Measurements from ENCODE around the gene PSME2. TPM values are rescaled to one million over a fixed set of nuclear protein-coding genes. Genes with fewer than 3 reads are reported as not detected.
A peak's percentile ranks its signal among the peaks of the same experiment; 100 is the strongest.

Gene PSME2
- total and polyA plus RNA-seq, 2 of the 13 experiments (the other 11 are each of a cell fraction or from before 2014, with no cell fraction given) = 332 to 716 TPM

GRCh38 chr14:24093901-24094840 is 52.2 kb downstream of the PSME2 start, which contains the start of gene PCK2 (continued):
- TF ChIP-seq BRF2 (CRISPR knock-in tag; IDR thresholded peaks at IDR 0.05) = peak; percentile 94
- peak; percentile 86; the same call in 1 of the 2 replicates for TF ChIP-seq MZF1 (CRISPR knock-in tag; IDR thresholded peaks at IDR 0.05; ENCODE audit: borderline replicate concordance)
- TF ChIP-seq SALL2 (CRISPR knock-in tag; IDR thresholded peaks at IDR 0.05) = peak; percentile 94; the same call in 1 of the 2 replicates
- no peak for TF ChIP-seq SNRNP70 (IDR thresholded peaks at IDR 0.05; ENCODE audit: low read depth, low read length)
- TF ChIP-seq SIN3A (IDR thresholded peaks at IDR 0.05; ENCODE audit: borderline replicate concordance, low read depth, low read length) = peak; percentile 94; the same call in 1 of the 2 replicates
- 0 out of 2 replicates have a peak, but pooled peaks have one; percentile 37 for TF ChIP-seq SP1 (IDR thresholded peaks at IDR 0.05)
- TF ChIP-seq SP1 (CRISPR knock-in tag; IDR thresholded peaks at IDR 0.05) = peak; percentile 94
- TF ChIP-seq, protein P1, sequence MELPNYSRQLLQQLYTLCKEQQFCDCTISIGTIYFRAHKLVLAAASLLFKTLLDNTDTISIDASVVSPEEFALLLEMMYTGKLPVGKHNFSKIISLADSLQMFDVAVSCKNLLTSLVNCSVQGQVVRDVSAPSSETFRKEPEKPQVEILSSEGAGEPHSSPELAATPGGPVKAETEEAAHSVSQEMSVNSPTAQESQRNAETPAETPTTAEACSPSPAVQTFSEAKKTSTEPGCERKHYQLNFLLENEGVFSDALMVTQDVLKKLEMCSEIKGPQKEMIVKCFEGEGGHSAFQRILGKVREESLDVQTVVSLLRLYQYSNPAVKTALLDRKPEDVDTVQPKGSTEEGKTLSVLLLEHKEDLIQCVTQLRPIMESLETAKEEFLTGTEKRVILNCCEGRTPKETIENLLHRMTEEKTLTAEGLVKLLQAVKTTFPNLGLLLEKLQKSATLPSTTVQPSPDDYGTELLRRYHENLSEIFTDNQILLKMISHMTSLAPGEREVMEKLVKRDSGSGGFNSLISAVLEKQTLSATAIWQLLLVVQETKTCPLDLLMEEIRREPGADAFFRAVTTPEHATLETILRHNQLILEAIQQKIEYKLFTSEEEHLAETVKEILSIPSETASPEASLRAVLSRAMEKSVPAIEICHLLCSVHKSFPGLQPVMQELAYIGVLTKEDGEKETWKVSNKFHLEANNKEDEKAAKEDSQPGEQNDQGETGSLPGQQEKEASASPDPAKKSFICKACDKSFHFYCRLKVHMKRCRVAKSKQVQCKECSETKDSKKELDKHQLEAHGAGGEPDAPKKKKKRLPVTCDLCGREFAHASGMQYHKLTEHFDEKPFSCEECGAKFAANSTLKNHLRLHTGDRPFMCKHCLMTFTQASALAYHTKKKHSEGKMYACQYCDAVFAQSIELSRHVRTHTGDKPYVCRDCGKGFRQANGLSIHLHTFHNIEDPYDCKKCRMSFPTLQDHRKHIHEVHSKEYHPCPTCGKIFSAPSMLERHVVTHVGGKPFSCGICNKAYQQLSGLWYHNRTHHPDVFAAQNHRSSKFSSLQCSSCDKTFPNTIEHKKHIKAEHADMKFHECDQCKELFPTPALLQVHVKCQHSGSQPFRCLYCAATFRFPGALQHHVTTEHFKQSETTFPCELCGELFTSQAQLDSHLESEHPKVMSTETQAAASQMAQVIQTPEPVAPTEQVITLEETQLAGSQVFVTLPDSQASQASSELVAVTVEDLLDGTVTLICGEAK (IDR thresholded peaks at IDR 0.05) = no peak
- TF ChIP-seq, protein P1 (CRISPR knock-in tag; IDR thresholded peaks at IDR 0.05) = no peak
- TF ChIP-seq ADNP (CRISPR knock-in tag; IDR thresholded peaks at IDR 0.05) = peak; percentile 57
- TF ChIP-seq FOXC1 (CRISPR knock-in tag; IDR thresholded peaks at IDR 0.05; ENCODE audit: borderline replicate concordance) = no peak
- TF ChIP-seq MIER3 (CRISPR knock-in tag; IDR thresholded peaks at IDR 0.05; ENCODE audit: borderline replicate concordance) = peak; percentile 96; the same call in 1 of the 2 replicates
- TF ChIP-seq WIZ (CRISPR knock-in tag; IDR thresholded peaks at IDR 0.05) = peak; percentile 98
- peak; percentile 64; the same call in 1 of the 2 replicates for TF ChIP-seq FOXJ3 (CRISPR knock-in tag; IDR thresholded peaks at IDR 0.05; ENCODE audit: borderline replicate concordance)
- TF ChIP-seq, protein P2, sequence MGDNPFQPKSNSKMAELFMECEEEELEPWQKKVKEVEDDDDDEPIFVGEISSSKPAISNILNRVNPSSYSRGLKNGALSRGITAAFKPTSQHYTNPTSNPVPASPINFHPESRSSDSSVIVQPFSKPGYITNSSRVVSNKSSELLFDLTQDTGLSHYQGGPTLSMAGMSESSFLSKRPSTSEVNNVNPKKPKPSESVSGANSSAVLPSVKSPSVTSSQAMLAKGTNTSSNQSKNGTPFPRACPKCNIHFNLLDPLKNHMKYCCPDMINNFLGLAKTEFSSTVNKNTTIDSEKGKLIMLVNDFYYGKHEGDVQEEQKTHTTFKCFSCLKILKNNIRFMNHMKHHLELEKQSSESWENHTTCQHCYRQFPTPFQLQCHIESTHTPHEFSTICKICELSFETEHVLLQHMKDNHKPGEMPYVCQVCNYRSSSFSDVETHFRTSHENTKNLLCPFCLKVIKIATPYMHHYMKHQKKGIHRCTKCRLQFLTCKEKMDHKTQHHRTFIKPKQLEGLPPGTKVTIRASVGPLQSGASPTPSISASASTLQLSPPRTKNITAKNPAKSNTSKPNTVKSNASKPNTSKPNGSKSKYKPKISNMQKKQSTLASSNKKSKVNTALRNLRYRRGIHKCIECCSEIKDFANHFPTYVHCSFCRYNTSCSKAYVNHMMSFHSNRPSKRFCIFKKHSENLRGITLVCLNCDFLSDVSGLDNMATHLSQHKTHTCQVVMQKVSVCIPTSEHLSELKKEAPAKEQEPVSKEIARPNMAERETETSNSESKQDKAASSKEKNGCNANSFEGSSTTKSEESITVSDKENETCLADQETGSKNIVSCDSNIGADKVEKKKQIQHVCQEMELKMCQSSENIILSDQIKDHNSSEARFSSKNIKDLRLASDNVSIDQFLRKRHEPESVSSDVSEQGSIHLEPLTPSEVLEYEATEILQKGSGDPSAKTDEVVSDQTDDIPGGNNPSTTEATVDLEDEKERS (CRISPR knock-in tag; IDR thresholded peaks at IDR 0.05) = peak; percentile 98
- TF ChIP-seq FOXM1 (CRISPR knock-in tag; IDR thresholded peaks at IDR 0.05) = peak; percentile 91
